ENCODE results near the gene LAD1. TPM values are rescaled to one million over a fixed set of nuclear protein-coding genes. Genes with fewer than 3 reads are reported as not detected.

LAD1 gene
- total and polyA plus RNA-seq, 9 of the 15 experiments (the other 6 are each of a cell fraction or from before 2014, with no cell fraction given) = 0.31 TPM; not detected in 8

DNA sequence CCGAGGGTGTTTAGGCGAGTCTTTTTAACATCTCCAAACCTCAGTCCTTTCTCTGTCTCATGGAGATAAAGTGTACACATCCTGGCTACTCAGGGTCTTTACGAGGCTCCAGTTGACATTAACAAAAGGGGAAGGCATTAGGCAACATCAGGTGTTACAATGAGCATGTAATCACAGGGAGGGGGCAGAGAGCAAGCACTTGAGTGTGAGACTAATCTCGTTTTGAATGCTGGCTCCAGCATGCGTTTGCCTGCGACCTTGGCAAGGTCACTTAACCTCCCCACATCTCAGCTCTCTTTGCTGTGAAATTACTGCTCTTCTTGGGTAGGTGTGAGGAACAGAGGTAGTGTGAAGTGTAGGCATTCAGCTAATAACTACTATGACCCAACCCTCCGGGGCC, 24.8 kb downstream of the LAD1 start:
- no peak for ATAC-seq
- in situ Hi-C loops (cut with MboI) = no loop called here
- no TSS peak for BruUV-seq (replicated peaks)
- no peak overlapping the region for H3K27ac ChIP-seq (ENCODE audit: extremely low read depth, low read depth, low read length)
- no peak overlapping the region for H3K4me2 ChIP-seq (ENCODE audit: insufficient read depth, low read length)
- no peaks in the 10 kb centered on the region for H3K36me3 ChIP-seq (ENCODE audit: control insufficient read depth, insufficient read depth, low read length)
- H2AFZ ChIP-seq (ENCODE audit: low read depth, low read length) = no peak overlapping the region
- FAIRE-seq = no peak
- DNase-seq (ENCODE audit: extremely low read depth in 1 of 4, low spot score in 3 of 4) = no peak
- H3K9me1 ChIP-seq (ENCODE audit: control insufficient read depth, insufficient read depth, low read length) = peaks cover 4% of the 10 kb centered on the region
- no peaks in the 10 kb centered on the region for H3K79me2 ChIP-seq (ENCODE audit: control insufficient read depth, insufficient read depth, low read length)
- no peak overlapping the region for H3K4me3 ChIP-seq
- ChIA-PET CTCF (ENCODE audit: low intra/inter-chr PET ratio) (no interaction called here), POLR2A (interaction anchor here (1.9 kb wide), 1 partner anchor 13 kb away, joined by 5 read pairs; no protein-coding TSS in a partner anchor)
- H3K27me3 ChIP-seq (ENCODE audit: control insufficient read depth in 2 of 2, insufficient read depth in 2 of 2, low read length in 2 of 2) = peaks cover 10 to 63% of the 10 kb centered on the region in 2 experiments; a peak in 4 of 5 replicates
- no peaks in the 10 kb centered on the region for H3K9me3 ChIP-seq (replicated peaks; ENCODE audit: control insufficient read depth, insufficient read depth, low read depth, low read length)
- no peak overlapping the region for H3K9ac ChIP-seq (ENCODE audit: insufficient read depth in 1 of 2, low read depth in 2 of 2, low read length in 2 of 2)
- intact Hi-C loops (cut with micrococcal nuclease) = no loop called here
- peaks cover 17% of the 10 kb centered on the region for H4K20me1 ChIP-seq (replicated peaks; ENCODE audit: control insufficient read depth, insufficient read depth, low read length)
- no peaks in the 10 kb centered on the region; a peak in 1 of 5 replicates for H3K4me1 ChIP-seq (replicated peaks in 1 of 2; ENCODE audit: control insufficient read depth in 2 of 2, insufficient read depth in 2 of 2, low read length in 2 of 2)
- TF ChIP-seq NCOA2 (IDR thresholded peaks at IDR 0.05; ENCODE audit: partially characterized antibody in 2 of 2) = no peak
- no peak for TF ChIP-seq CREB3 (tag; conservative IDR thresholded peaks at IDR 0.05; ENCODE audit: low read depth)
- WGBS (ENCODE audit: insufficient coverage, low coverage, missing lambda C conversion rate) = under 1% methylated on average over 7 of the region's 7 CpGs

GRCh38 chr1:201371792-201372191, 27.3 kb downstream of the LAD1 start:
- no peak overlapping the region for H3K4me3 ChIP-seq
- intact Hi-C loops (cut with micrococcal nuclease) = no loop called here
- H3K4me1 ChIP-seq (replicated peaks in 1 of 2; ENCODE audit: control insufficient read depth in 2 of 2, insufficient read depth in 2 of 2, low read length in 2 of 2) = no peaks in the 10 kb centered on the region
- no peak overlapping the region for H2AFZ ChIP-seq (ENCODE audit: low read depth, low read length)
- ATAC-seq (no peak), DNase-seq (ENCODE audit: extremely low read depth in 1 of 4, low spot score in 3 of 4) (no peak), FAIRE-seq (no peak)
- H3K27me3 ChIP-seq (ENCODE audit: control insufficient read depth in 2 of 2, insufficient read depth in 2 of 2, low read length in 2 of 2) = peaks cover 5 to 77% of the 10 kb centered on the region in 2 experiments; a peak in 4 of 5 replicates
- H3K36me3 ChIP-seq (ENCODE audit: control insufficient read depth, insufficient read depth, low read length) = no peaks in the 10 kb centered on the region
- no peak overlapping the region for H3K27ac ChIP-seq (ENCODE audit: extremely low read depth, low read depth, low read length)
- no peak overlapping the region for H3K9ac ChIP-seq (ENCODE audit: insufficient read depth in 1 of 2, low read depth in 2 of 2, low read length in 2 of 2)
- BruUV-seq (replicated peaks) = no TSS peak
- in situ Hi-C loops (cut with MboI) = no loop called here
- no peaks in the 10 kb centered on the region for H3K9me3 ChIP-seq (replicated peaks; ENCODE audit: control insufficient read depth, insufficient read depth, low read depth, low read length)
- POLR2A ChIA-PET = interaction anchor here (1.1 kb wide), 1 partner anchor 8 kb away, joined by 3 read pairs; no protein-coding TSS in a partner anchor
- CTCF ChIA-PET (ENCODE audit: low intra/inter-chr PET ratio) = no interaction called here
- 2% methylated on average over 6 of the region's 6 CpGs for WGBS (ENCODE audit: insufficient coverage, low coverage, missing lambda C conversion rate)
- peaks cover 4% of the 10 kb centered on the region for H3K9me1 ChIP-seq (ENCODE audit: control insufficient read depth, insufficient read depth, low read length)
- H3K79me2 ChIP-seq (ENCODE audit: control insufficient read depth, insufficient read depth, low read length) = no peaks in the 10 kb centered on the region
- no peak overlapping the region for H3K4me2 ChIP-seq (ENCODE audit: insufficient read depth, low read length)
- H4K20me1 ChIP-seq (replicated peaks; ENCODE audit: control insufficient read depth, insufficient read depth, low read length) = peaks cover 21% of the 10 kb centered on the region
- TF ChIP-seq ZBTB1 (CRISPR knock-in tag; IDR thresholded peaks at IDR 0.05; ENCODE audit: borderline replicate concordance, low read depth) (no peak), ZFP36 (IDR thresholded peaks at IDR 0.05; ENCODE audit: low read depth, low read length, partially characterized antibody) (no peak), EWSR1 (IDR thresholded peaks at IDR 0.05; ENCODE audit: borderline replicate concordance, low read depth, partially characterized antibody) (no peak), WHSC1 (IDR thresholded peaks at IDR 0.05; ENCODE audit: low read length) (no peak), NR3C1 (CRISPR knock-in tag; IDR thresholded peaks at IDR 0.05) (no peak), ZNF347 (CRISPR knock-in tag; IDR thresholded peaks at IDR 0.05; ENCODE audit: low read depth) (no peak), SRSF7 (optimal IDR thresholded peaks at IDR 0.05; ENCODE audit: low read depth, low read length) (no peak), HDAC1 (IDR thresholded peaks at IDR 0.05) (no peak), FOXK2 (conservative IDR thresholded peaks at IDR 0.05 in 1 of 2, IDR thresholded peaks at IDR 0.05 in 1 of 2; ENCODE audit: low read depth in 2 of 2) (no peak)
- TF ChIP-seq, protein P1, sequence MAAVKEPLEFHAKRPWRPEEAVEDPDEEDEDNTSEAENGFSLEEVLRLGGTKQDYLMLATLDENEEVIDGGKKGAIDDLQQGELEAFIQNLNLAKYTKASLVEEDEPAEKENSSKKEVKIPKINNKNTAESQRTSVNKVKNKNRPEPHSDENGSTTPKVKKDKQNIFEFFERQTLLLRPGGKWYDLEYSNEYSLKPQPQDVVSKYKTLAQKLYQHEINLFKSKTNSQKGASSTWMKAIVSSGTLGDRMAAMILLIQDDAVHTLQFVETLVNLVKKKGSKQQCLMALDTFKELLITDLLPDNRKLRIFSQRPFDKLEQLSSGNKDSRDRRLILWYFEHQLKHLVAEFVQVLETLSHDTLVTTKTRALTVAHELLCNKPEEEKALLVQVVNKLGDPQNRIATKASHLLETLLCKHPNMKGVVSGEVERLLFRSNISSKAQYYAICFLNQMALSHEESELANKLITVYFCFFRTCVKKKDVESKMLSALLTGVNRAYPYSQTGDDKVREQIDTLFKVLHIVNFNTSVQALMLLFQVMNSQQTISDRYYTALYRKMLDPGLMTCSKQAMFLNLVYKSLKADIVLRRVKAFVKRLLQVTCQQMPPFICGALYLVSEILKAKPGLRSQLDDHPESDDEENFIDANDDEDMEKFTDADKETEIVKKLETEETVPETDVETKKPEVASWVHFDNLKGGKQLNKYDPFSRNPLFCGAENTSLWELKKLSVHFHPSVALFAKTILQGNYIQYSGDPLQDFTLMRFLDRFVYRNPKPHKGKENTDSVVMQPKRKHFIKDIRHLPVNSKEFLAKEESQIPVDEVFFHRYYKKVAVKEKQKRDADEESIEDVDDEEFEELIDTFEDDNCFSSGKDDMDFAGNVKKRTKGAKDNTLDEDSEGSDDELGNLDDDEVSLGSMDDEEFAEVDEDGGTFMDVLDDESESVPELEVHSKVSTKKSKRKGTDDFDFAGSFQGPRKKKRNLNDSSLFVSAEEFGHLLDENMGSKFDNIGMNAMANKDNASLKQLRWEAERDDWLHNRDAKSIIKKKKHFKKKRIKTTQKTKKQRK (IDR thresholded peaks at IDR 0.05; ENCODE audit: borderline replicate concordance, low read depth, low read length) = no peak

Measured in K562 (cell line).